Upper lobe of left lung (tissue), 6 donors: Measurements from ENCODE around the gene BRWD1. TPM values are rescaled to one million over a fixed set of nuclear protein-coding genes. Genes with fewer than 3 reads are reported as not detected.
A peak's percentile ranks its signal among the peaks of the same experiment; 100 is the strongest.

ENCODE experiments used
- ATAC-seq, 2 donors: fragments of 200-7000 bp; cut with Tn5 transposase; one replicate each; pipeline ENCODE4 v1.9.1; 2022; ENCODE audit warnings: mild to moderate bottlenecking in 2 of 2, moderate library complexity in 2 of 2; ENCODE audit not compliant: low FRiP score in 2 of 2
- DNase-seq, 2 donors: peaks; one replicate each; pipeline ENCODE4 v3.0.0-alpha.2; 2019 to 2020
- H3K27ac ChIP-seq, 4 donors: fragments of 200-600 bp; sonication (generic); one replicate each; pipeline ENCODE4 v1.5.1; 2016 to 2019
- H3K27me3 ChIP-seq, 4 donors: fragments of 200-600 bp; sonication (generic); one replicate each; pipeline ENCODE4 v1.5.1; 2017 to 2019
- H3K36me3 ChIP-seq, 4 donors: fragments of 200-600 bp; sonication (generic); one replicate each; pipeline ENCODE4 v1.5.1; 2016 to 2019
- H3K4me1 ChIP-seq, 4 donors: fragments of 200-600 bp; sonication (generic); one replicate each; pipeline ENCODE4 v1.5.1; 2018 to 2019
- H3K4me3 ChIP-seq, 4 donors: fragments of 200-600 bp; sonication (generic); one replicate each; pipeline ENCODE4 v1.5.1; 2017 to 2019; ENCODE audit warnings: mild to moderate bottlenecking in 2 of 4, moderate library complexity in 1 of 4
- H3K9me3 ChIP-seq, 4 donors: fragments of 200-600 bp; sonication (generic); one replicate each; pipeline ENCODE4 v1.5.1; 2018 to 2019
- CTCF ChIP-seq, 6 experiments: fragments of 450-650 bp in 4 of 6; fragments of 200-600 bp in 2 of 6; sonication (generic) in 2 of 6; IDR thresholded peaks; one replicate each; pipeline ENCODE4 v1.5.1; 2016 to 2019; ENCODE audit warnings: antibody characterized with exemption in 6 of 6
- EP300 ChIP-seq, 4 donors: sonication (generic); formaldehyde crosslinking; IDR thresholded peaks; one replicate each; pipeline ENCODE4 v1.5.1; 2017; ENCODE audit warnings: antibody characterized with exemption in 4 of 4, control low read depth in 2 of 4
- POLR2A ChIP-seq, 4 donors: fragments of 450-650 bp; IDR thresholded peaks; one replicate each; pipeline ENCODE4 v1.5.1; 2016 to 2017; ENCODE audit warnings: antibody characterized with exemption in 4 of 4, mild to moderate bottlenecking in 2 of 4
- POLR2AphosphoS5 ChIP-seq, 2 donors: sonication (generic); formaldehyde crosslinking; IDR thresholded peaks; one replicate each; pipeline ENCODE4 v1.5.1; 2017; ENCODE audit warnings: antibody characterized with exemption in 2 of 2
- WGBS, 2 donors: methylation state at CpG; one replicate each; pipeline ENCODE4 v1.1.5; 2017 to 2018; 5-methylcytosine and 5-hydroxymethylcytosine counted together
- total RNA-seq, 6 donors: library from RNA; depleted of rRNA in 4 of 6; stranded (reverse); fragments of >200 nt in 4 of 6; gene quantifications; one replicate each; pipeline versions ENCODE4 v1.1.0 to v1.2.1, GENCODE V29; 2016 to 2021
- donor health status: DM: no; HTN: no; CAD: no; lungs with moderate emphysema.
- donor health status: DM: no; HTN: yes; CAD: no; lungs with severe emphysema.

Gene BRWD1
- total RNA-seq, 6 donors from 2014 or later, result 23.4 to 144 (median 42.0) TPM

DNA sequence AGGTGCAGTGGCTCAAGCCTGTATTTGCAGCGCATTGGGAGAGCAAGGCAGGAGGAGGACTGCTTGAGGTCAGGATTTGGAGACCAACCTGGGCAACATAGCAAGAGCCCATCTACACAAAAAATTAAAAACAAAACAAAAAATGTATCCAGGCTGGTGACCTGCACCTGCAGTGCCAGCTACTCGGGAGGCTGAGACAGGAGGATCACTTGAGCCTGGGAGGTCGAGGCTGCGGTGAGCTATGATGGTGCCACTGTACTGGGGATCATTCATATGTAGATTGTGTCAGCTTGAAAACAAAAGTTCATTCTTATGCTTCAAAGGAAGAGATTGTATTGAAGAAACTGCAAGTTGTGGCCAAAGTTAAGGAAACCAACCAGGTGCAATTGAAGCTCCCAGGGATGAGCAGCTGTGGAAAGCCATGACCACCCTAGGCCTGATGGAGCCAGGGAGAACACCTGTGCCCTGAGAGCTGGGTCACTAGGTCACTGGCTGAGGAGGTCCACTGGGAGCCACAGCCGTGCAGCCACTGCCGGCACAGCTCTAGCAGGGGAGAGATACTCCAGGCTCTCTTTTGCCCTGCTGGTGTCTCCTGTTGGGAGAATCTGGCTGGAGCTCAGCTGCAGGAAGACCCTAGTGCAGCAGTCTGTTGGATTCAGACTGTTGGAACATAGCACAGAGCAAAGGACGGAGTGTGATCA, 13.3 kb upstream of the BRWD1 start:
- DNase-seq (peak in 1 of 2 donors; percentile 36), ATAC-seq (no peak)
- 89 to 95% methylated on average over 7 of the region's 7 CpGs for WGBS, 2 donors
- Histone ChIP-seq H3K4me1 (no peaks in the 10 kb centered on the region), H3K9me3 (no peaks in the 10 kb centered on the region), H3K27ac (no peak overlapping the region), H3K36me3 (no peaks in the 10 kb centered on the region), H3K4me3 (no peak overlapping the region), H3K27me3 (no peaks in the 10 kb centered on the region)
- TF ChIP-seq POLR2A (IDR thresholded peaks at IDR 0.05), result no peak
- no peak for TF ChIP-seq POLR2AphosphoS5 (IDR thresholded peaks at IDR 0.05)
- TF ChIP-seq EP300 (IDR thresholded peaks at IDR 0.05), result no peak
- TF ChIP-seq CTCF (IDR thresholded peaks at IDR 0.05), result no peak

GRCh38 chr21:39325458-39325857, 12.0 kb upstream of the BRWD1 start:
- no peaks in the 10 kb centered on the region for H3K9me3 ChIP-seq

GRCh38 chr21:39321424-39321823, 8.0 kb upstream of the BRWD1 start:
- H3K27me3 ChIP-seq, result no peaks in the 10 kb centered on the region
- H3K36me3 ChIP-seq, result no peaks in the 10 kb centered on the region
- TF ChIP-seq POLR2A (IDR thresholded peaks at IDR 0.05) (no peak), POLR2AphosphoS5 (IDR thresholded peaks at IDR 0.05) (no peak), CTCF (IDR thresholded peaks at IDR 0.05) (no peak), EP300 (IDR thresholded peaks at IDR 0.05) (no peak)
- no peak overlapping the region for H3K4me3 ChIP-seq
- peak in 1 of 2 donors; percentile 35 for ATAC-seq
- no peak overlapping the region for H3K27ac ChIP-seq
- H3K9me3 ChIP-seq, result no peaks in the 10 kb centered on the region
- DNase-seq, result no peak
- H3K4me1 ChIP-seq, result peaks cover 0 to 4% (median 0%) of the 10 kb centered on the region in 4 donors
- WGBS, 2 donors, result 74 to 76% methylated on average over 6 of the region's 6 CpGs

More at GRCh38 chr21:39325458-39325857, 12.0 kb upstream of the BRWD1 start:
- TF ChIP-seq EP300 (IDR thresholded peaks at IDR 0.05) (no peak), CTCF (IDR thresholded peaks at IDR 0.05) (no peak), POLR2AphosphoS5 (IDR thresholded peaks at IDR 0.05) (no peak), POLR2A (IDR thresholded peaks at IDR 0.05) (no peak)
- no peaks in the 10 kb centered on the region for H3K27me3 ChIP-seq
- 89 to 95% methylated on average over 4 of the region's 4 CpGs for WGBS, 2 donors
- DNase-seq, result no peak
- H3K4me3 ChIP-seq, result no peak overlapping the region
- no peaks in the 10 kb centered on the region for H3K4me1 ChIP-seq
- no peak overlapping the region for H3K27ac ChIP-seq
- no peak for ATAC-seq
- H3K36me3 ChIP-seq, result no peaks in the 10 kb centered on the region

GRCh38 chr21:39319814-39320332, 6.4 kb upstream of the BRWD1 start:
- WGBS, 2 donors, result 73 to 84% methylated on average over 3 of the region's 3 CpGs

More at GRCh38 chr21:39319814-39320332, 6.4 kb upstream of the BRWD1 start:
- no peak for TF ChIP-seq POLR2AphosphoS5 (IDR thresholded peaks at IDR 0.05)
- TF ChIP-seq CTCF (IDR thresholded peaks at IDR 0.05), result no peak
- no peak for TF ChIP-seq EP300 (IDR thresholded peaks at IDR 0.05)
- no peak for TF ChIP-seq POLR2A (IDR thresholded peaks at IDR 0.05)
- Histone ChIP-seq H3K4me1 (peaks cover under 1 to 5% (median under 1%) of the 10 kb centered on the region in 4 donors), H3K27me3 (no peaks in the 10 kb centered on the region), H3K27ac (peak overlapping the region in 1 of 4 donors; percentile 19), H3K36me3 (no peaks in the 10 kb centered on the region), H3K4me3 (no peak overlapping the region), H3K9me3 (no peaks in the 10 kb centered on the region)
- ATAC-seq (no peak), DNase-seq (no peak)
